HepG2 (cell line): ENCODE measurements around the gene ARL2. TPM values are rescaled to one million over a fixed set of nuclear protein-coding genes. Genes with fewer than 3 reads are reported as not detected.

Experiments
- ATF7 ChIP-seq, 2 experiments: fragments of 450-650 bp in 1 of 2; sonication (generic) in 1 of 2; formaldehyde crosslinking in 1 of 2; IDR thresholded peaks; 2 replicates each; pipeline versions ENCODE4 v1.4.0 to v1.6.1; 2016 to 2020; ENCODE audit warnings: antibody characterized with exemption in 1 of 2, mild to moderate bottlenecking in 1 of 2, missing genetic modification reagents in 1 of 2
- PAF1 ChIP-seq: IDR thresholded peaks from 2 replicates; pipeline ENCODE4 v1.6.1; 2016; ENCODE audit warnings: missing genetic modification reagents, missing compliant biosample characterization
- YEATS2 ChIP-seq: sonication (generic); formaldehyde crosslinking; IDR thresholded peaks from 2 replicates; pipeline ENCODE4 v1.4.0; 2020; ENCODE audit warnings: missing genetic modification reagents, borderline replicate concordance
- ZNF136 ChIP-seq: sonication (generic); formaldehyde crosslinking; IDR thresholded peaks from 2 replicates; pipeline ENCODE4 v1.8.1; 2022; ENCODE audit warnings: low read depth, mild to moderate bottlenecking, moderate library complexity, missing genetic modification reagents
- ZNF234 ChIP-seq: sonication (generic); formaldehyde crosslinking; conservative IDR thresholded peaks from 2 replicates; pipeline ENCODE4 v1.5.1; 2020; ENCODE audit warnings: mild to moderate bottlenecking, missing genetic modification reagents
- ZNF383 ChIP-seq: sonication (generic); formaldehyde crosslinking; IDR thresholded peaks from 2 replicates; pipeline ENCODE4 v1.4.0; 2020; ENCODE audit warnings: missing genetic modification reagents, mild to moderate bottlenecking, borderline replicate concordance
- ZSCAN21 ChIP-seq: sonication (generic); formaldehyde crosslinking; IDR thresholded peaks from 2 replicates; pipeline ENCODE4 v1.8.0; 2022; ENCODE audit warnings: mild to moderate bottlenecking, missing genetic modification reagents, moderate library complexity, borderline replicate concordance
- polyA plus RNA-seq, 8 experiments: library from polyadenylated mRNA; depleted of rRNA in 3 of 8; stranded (reverse) in 7 of 8; unstranded in 1 of 8; fragments of >200 nt; fragmentation: Illumina TruSeq in 4 of 8; extraction: Trizol in 4 of 8; gene quantifications; 2 replicates each; pipeline versions ENCODE4 v1.2.1 to v1.2.3, GENCODE V29; 2011 to 2016; ENCODE audit warnings: low read depth in 4 of 8, missing spikeins in 1 of 8, mixed read lengths in 1 of 8; ENCODE audit not compliant: insufficient read depth in 1 of 8
- total RNA-seq, 5 experiments: library from RNA; depleted of rRNA; stranded (reverse); fragments of >200 nt; fragmentation: Illumina TruSeq; extraction: Trizol; gene quantifications; 2 replicates each; pipeline ENCODE4 v1.2.3, GENCODE V29; 2016; ENCODE audit warnings: low read depth in 1 of 5
- TF ChIP-seq, protein P1 (sequence below): IDR thresholded peaks from 2 replicates; pipeline ENCODE4 v1.4.0; 2020; ENCODE audit warnings: mild to moderate bottlenecking, missing genetic modification reagents
- TF ChIP-seq, protein P2 (sequence below): sonication (generic); formaldehyde crosslinking; IDR thresholded peaks from 2 replicates; pipeline ENCODE4 v1.8.0; 2022; ENCODE audit warnings: low read depth, missing genetic modification reagents
- TF ChIP-seq, protein P3 (sequence below): sonication (generic); formaldehyde crosslinking; IDR thresholded peaks from 2 replicates; pipeline ENCODE4 v1.4.0; 2020; ENCODE audit warnings: mild to moderate bottlenecking, missing genetic modification reagents
- TF ChIP-seq, protein P4 (sequence below): IDR thresholded peaks from 2 replicates; pipeline ENCODE4 v1.6.1; 2016
- TF ChIP-seq, protein P5 (sequence below): sonication (generic); formaldehyde crosslinking; IDR thresholded peaks from 2 replicates; pipeline ENCODE4 v1.5.0; 2020; ENCODE audit warnings: mild to moderate bottlenecking, missing genetic modification reagents, borderline replicate concordance

ARL2 gene
- total and polyA plus RNA-seq, 2 of the 13 experiments (the other 11 are each of a cell fraction or from before 2014, with no cell fraction given): 82.9 to 84.4 TPM

DNA sequence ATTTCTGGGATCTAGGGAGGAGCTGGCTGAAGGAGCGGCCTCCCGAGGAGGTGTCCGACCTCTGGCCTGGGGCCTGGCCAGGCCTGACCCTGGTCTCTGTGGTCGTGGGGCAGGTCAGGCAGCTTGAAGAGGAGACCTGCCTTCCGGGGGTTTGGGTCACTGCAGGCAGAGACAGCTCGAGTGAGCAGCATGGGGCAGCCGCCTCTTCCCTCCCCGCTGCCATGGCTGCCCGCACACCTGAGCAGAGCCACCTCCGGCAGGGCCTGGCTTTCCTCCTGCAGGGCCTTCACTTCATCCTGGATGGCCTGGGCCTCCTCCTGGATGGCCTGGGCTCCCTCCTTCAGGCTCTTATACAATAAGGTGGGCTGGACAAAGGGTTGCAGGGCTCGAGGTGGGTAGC is 52.4 kb downstream of the ARL2 start (continued):
- no peak for TF ChIP-seq YEATS2
- TF ChIP-seq ZNF383 (CRISPR knock-in tag): no peak
- TF ChIP-seq, protein P1, sequence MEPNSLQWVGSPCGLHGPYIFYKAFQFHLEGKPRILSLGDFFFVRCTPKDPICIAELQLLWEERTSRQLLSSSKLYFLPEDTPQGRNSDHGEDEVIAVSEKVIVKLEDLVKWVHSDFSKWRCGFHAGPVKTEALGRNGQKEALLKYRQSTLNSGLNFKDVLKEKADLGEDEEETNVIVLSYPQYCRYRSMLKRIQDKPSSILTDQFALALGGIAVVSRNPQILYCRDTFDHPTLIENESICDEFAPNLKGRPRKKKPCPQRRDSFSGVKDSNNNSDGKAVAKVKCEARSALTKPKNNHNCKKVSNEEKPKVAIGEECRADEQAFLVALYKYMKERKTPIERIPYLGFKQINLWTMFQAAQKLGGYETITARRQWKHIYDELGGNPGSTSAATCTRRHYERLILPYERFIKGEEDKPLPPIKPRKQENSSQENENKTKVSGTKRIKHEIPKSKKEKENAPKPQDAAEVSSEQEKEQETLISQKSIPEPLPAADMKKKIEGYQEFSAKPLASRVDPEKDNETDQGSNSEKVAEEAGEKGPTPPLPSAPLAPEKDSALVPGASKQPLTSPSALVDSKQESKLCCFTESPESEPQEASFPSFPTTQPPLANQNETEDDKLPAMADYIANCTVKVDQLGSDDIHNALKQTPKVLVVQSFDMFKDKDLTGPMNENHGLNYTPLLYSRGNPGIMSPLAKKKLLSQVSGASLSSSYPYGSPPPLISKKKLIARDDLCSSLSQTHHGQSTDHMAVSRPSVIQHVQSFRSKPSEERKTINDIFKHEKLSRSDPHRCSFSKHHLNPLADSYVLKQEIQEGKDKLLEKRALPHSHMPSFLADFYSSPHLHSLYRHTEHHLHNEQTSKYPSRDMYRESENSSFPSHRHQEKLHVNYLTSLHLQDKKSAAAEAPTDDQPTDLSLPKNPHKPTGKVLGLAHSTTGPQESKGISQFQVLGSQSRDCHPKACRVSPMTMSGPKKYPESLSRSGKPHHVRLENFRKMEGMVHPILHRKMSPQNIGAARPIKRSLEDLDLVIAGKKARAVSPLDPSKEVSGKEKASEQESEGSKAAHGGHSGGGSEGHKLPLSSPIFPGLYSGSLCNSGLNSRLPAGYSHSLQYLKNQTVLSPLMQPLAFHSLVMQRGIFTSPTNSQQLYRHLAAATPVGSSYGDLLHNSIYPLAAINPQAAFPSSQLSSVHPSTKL (CRISPR knock-in tag): no peak
- TF ChIP-seq ZNF234 (CRISPR knock-in tag): no peak
- TF ChIP-seq ATF7 (IDR thresholded peaks at IDR 0.05): no peak
- TF ChIP-seq ATF7 (CRISPR knock-in tag; IDR thresholded peaks at IDR 0.05): no peak
- no peak for TF ChIP-seq PAF1 (CRISPR knock-in tag)
- TF ChIP-seq, protein P2, sequence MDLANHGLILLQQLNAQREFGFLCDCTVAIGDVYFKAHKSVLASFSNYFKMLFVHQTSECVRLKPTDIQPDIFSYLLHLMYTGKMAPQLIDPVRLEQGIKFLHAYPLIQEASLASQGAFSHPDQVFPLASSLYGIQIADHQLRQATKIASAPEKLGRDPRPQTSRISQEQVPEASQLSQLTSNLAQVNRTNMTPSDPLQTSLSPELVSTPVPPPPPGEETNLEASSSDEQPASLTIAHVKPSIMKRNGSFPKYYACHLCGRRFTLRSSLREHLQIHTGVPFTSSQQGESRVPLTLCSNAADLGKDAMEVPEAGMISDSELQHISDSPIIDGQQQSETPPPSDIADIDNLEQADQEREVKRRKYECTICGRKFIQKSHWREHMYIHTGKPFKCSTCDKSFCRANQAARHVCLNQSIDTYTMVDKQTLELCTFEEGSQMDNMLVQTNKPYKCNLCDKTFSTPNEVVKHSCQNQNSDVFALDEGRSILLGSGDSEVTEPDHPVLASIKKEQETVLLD (CRISPR knock-in tag): no peak
- TF ChIP-seq, protein P3, sequence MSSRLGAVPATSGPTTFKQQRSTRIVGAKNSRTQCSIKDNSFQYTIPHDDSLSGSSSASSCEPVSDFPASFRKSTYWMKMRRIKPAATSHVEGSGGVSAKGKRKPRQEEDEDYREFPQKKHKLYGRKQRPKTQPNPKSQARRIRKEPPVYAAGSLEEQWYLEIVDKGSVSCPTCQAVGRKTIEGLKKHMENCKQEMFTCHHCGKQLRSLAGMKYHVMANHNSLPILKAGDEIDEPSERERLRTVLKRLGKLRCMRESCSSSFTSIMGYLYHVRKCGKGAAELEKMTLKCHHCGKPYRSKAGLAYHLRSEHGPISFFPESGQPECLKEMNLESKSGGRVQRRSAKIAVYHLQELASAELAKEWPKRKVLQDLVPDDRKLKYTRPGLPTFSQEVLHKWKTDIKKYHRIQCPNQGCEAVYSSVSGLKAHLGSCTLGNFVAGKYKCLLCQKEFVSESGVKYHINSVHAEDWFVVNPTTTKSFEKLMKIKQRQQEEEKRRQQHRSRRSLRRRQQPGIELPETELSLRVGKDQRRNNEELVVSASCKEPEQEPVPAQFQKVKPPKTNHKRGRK (CRISPR knock-in tag): no peak
- TF ChIP-seq, protein P4, sequence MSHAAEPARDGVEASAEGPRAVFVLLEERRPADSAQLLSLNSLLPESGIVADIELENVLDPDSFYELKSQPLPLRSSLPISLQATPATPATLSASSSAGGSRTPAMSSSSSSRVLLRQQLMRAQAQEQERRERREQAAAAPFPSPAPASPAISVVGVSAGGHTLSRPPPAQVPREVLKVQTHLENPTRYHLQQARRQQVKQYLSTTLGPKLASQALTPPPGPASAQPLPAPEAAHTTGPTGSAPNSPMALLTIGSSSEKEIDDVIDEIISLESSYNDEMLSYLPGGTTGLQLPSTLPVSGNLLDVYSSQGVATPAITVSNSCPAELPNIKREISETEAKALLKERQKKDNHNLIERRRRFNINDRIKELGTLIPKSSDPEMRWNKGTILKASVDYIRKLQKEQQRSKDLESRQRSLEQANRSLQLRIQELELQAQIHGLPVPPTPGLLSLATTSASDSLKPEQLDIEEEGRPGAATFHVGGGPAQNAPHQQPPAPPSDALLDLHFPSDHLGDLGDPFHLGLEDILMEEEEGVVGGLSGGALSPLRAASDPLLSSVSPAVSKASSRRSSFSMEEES (CRISPR knock-in tag): no peak
- TF ChIP-seq ZNF136: no peak
- no peak for TF ChIP-seq ZSCAN21
- TF ChIP-seq, protein P5, sequence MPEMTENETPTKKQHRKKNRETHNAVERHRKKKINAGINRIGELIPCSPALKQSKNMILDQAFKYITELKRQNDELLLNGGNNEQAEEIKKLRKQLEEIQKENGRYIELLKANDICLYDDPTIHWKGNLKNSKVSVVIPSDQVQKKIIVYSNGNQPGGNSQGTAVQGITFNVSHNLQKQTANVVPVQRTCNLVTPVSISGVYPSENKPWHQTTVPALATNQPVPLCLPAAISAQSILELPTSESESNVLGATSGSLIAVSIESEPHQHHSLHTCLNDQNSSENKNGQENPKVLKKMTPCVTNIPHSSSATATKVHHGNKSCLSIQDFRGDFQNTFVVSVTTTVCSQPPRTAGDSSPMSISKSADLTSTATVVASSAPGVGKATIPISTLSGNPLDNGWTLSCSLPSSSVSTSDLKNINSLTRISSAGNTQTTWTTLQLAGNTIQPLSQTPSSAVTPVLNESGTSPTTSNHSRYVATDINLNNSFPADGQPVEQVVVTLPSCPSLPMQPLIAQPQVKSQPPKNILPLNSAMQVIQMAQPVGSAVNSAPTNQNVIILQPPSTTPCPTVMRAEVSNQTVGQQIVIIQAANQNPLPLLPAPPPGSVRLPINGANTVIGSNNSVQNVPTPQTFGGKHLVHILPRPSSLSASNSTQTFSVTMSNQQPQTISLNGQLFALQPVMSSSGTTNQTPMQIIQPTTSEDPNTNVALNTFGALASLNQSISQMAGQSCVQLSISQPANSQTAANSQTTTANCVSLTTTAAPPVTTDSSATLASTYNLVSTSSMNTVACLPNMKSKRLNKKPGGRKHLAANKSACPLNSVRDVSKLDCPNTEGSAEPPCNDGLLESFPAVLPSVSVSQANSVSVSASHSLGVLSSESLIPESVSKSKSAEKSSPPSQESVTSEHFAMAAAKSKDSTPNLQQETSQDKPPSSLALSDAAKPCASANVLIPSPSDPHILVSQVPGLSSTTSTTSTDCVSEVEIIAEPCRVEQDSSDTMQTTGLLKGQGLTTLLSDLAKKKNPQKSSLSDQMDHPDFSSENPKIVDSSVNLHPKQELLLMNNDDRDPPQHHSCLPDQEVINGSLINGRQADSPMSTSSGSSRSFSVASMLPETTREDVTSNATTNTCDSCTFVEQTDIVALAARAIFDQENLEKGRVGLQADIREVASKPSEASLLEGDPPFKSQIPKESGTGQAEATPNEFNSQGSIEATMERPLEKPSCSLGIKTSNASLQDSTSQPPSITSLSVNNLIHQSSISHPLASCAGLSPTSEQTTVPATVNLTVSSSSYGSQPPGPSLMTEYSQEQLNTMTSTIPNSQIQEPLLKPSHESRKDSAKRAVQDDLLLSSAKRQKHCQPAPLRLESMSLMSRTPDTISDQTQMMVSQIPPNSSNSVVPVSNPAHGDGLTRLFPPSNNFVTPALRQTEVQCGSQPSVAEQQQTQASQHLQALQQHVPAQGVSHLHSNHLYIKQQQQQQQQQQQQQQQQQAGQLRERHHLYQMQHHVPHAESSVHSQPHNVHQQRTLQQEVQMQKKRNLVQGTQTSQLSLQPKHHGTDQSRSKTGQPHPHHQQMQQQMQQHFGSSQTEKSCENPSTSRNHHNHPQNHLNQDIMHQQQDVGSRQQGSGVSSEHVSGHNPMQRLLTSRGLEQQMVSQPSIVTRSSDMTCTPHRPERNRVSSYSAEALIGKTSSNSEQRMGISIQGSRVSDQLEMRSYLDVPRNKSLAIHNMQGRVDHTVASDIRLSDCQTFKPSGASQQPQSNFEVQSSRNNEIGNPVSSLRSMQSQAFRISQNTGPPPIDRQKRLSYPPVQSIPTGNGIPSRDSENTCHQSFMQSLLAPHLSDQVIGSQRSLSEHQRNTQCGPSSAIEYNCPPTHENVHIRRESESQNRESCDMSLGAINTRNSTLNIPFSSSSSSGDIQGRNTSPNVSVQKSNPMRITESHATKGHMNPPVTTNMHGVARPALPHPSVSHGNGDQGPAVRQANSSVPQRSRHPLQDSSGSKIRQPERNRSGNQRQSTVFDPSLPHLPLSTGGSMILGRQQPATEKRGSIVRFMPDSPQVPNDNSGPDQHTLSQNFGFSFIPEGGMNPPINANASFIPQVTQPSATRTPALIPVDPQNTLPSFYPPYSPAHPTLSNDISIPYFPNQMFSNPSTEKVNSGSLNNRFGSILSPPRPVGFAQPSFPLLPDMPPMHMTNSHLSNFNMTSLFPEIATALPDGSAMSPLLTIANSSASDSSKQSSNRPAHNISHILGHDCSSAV (CRISPR knock-in tag): no peak
